ENCODE measurements around the gene RADIL.

The RADIL gene

GRCh38 chr7:4753598-4754432 is 129.7 kb downstream of the RADIL start:
- DNase-seq (ENCODE audit: low spot score), result peak; percentile 85

- DNase-seq (ENCODE audit: low spot score), result no peak
Measured at GRCh38 chr7:4751398-4751947, 132.0 kb downstream of the RADIL start.

GRCh38 chr7:4749798-4750197 is 133.7 kb downstream of the RADIL start:
- DNase-seq (ENCODE audit: low spot score), result no peak

GRCh38 chr7:4749363-4749762 is 134.2 kb downstream of the RADIL start:
- DNase-seq (ENCODE audit: low spot score), result no peak
